OCI-LY1 (cell line): ENCODE results near the gene FAM83D.
"Not testable (repeated sequence)": the region's sequence is repeated elsewhere in the genome, so short reads cannot be mapped to it uniquely, and the experiment has no call there.

Experiments
- H2AFZ ChIP-seq: fragments of 200-600 bp; sonication (generic), shearing (Covaris generic); 2 replicates; pipeline ENCODE4 v1.6.0; 2014; ENCODE audit warnings: antibody characterized with exemption, mild to moderate bottlenecking, low read length
- H3F3A ChIP-seq: fragments of 200-600 bp; sonication (generic), shearing (Covaris generic); 2 replicates; pipeline ENCODE4 v1.6.0; 2014; ENCODE audit warnings: mild to moderate bottlenecking, antibody characterized with exemption, low read length, moderate library complexity; ENCODE audit not compliant: insufficient read depth
- H3K27ac ChIP-seq: fragments of 200-600 bp; sonication (generic); 2 replicates; pipeline ENCODE4 v1.5.1; 2014; ENCODE audit warnings: low read length, mixed run types, mild to moderate bottlenecking, low read depth; ENCODE audit not compliant: poor library complexity, severe bottlenecking
- H3K27me3 ChIP-seq: fragments of 200-600 bp; sonication (generic); 2 replicates; pipeline ENCODE4 v1.6.0; 2014; ENCODE audit warnings: antibody characterized with exemption, mild to moderate bottlenecking, low read length, moderate library complexity; ENCODE audit not compliant: insufficient read depth
- H3K36me3 ChIP-seq: fragments of 200-600 bp; sonication (generic); 2 replicates; pipeline ENCODE4 v1.6.1; 2014; ENCODE audit warnings: mild to moderate bottlenecking, antibody characterized with exemption, low read length, moderate library complexity, mixed read lengths; ENCODE audit not compliant: insufficient read depth
- H3K4me1 ChIP-seq: fragments of 200-600 bp; sonication (generic); 2 replicates; pipeline ENCODE4 v1.5.1; 2014; ENCODE audit warnings: mild to moderate bottlenecking, low read length, moderate library complexity; ENCODE audit not compliant: insufficient read depth, severe bottlenecking
- H3K4me2 ChIP-seq: fragments of 200-600 bp; sonication (generic), shearing (Covaris generic); 2 replicates; pipeline ENCODE4 v1.6.1; 2014; ENCODE audit warnings: low read length
- H3K4me3 ChIP-seq: fragments of 200-600 bp; sonication (generic); 2 replicates; pipeline ENCODE4 v1.5.1; 2014; ENCODE audit warnings: low read length, low read depth, mild to moderate bottlenecking, mixed read lengths; ENCODE audit not compliant: poor library complexity, severe bottlenecking
- H3K79me2 ChIP-seq: fragments of 200-600 bp; shearing (Covaris generic); 2 replicates; pipeline ENCODE4 v1.6.1; 2016; ENCODE audit warnings: mixed run types, low read length, mixed read lengths; ENCODE audit not compliant: insufficient read depth
- H3K9ac ChIP-seq: fragments of 200-600 bp; sonication (generic), shearing (Covaris generic); 2 replicates; pipeline ENCODE4 v1.6.1; 2014; ENCODE audit warnings: mild to moderate bottlenecking, low read length, mixed read lengths
- H3K9me2 ChIP-seq: fragments of 200-600 bp; sonication (generic), shearing (Covaris generic); 2 replicates; pipeline ENCODE4 v1.6.1; 2014; ENCODE audit warnings: low read depth, mild to moderate bottlenecking, low read length, mixed read lengths
- H3K9me3 ChIP-seq: fragments of 200-600 bp; shearing (Covaris generic); 2 replicates; pipeline ENCODE4 v1.6.1; 2014; ENCODE audit warnings: low read length, mixed read lengths
- H4K20me1 ChIP-seq: fragments of 200-600 bp; sonication (generic), shearing (Covaris generic); 2 replicates; pipeline ENCODE4 v1.6.0; 2016; ENCODE audit warnings: mild to moderate bottlenecking, low read length; ENCODE audit not compliant: insufficient read depth
- CTCF ChIP-seq: fragments of 200-600 bp; sonication (generic), shearing (Covaris generic); IDR thresholded peaks from 2 replicates; pipeline ENCODE4 v1.5.1; 2017; ENCODE audit warnings: mild to moderate bottlenecking, antibody characterized with exemption, low read length, moderate library complexity, mixed read lengths
- EZH2 ChIP-seq: fragments of 200-600 bp; sonication (generic), shearing (Covaris generic); IDR thresholded peaks from 2 replicates; pipeline ENCODE4 v1.8.0; 2017; ENCODE audit warnings: borderline replicate concordance, mixed run types, mild to moderate bottlenecking, antibody characterized with exemption, low read length, moderate library complexity, mixed read lengths

The FAM83D gene

GRCh38 chr20:38953630-38954340 is 27.6 kb downstream of the FAM83D start:
- Histone ChIP-seq H3K9me3 (no peaks in the 10 kb centered on the region), H3F3A (no peaks in the 10 kb centered on the region; the same call in 1 of the 2 replicates), H3K9me2 (no peaks in the 10 kb centered on the region), H3K79me2 (no peaks in the 10 kb centered on the region), H3K27ac (no peak overlapping the region), H4K20me1 (no peaks in the 10 kb centered on the region), H3K4me2 (no peak overlapping the region), H3K4me1 (no peaks in the 10 kb centered on the region), H3K27me3 (no peaks in the 10 kb centered on the region), H3K4me3 (no peak overlapping the region), H2AFZ (no peak overlapping the region), H3K9ac (no peak overlapping the region), H3K36me3 (peaks cover 61% of the 10 kb centered on the region)
- no peak for TF ChIP-seq CTCF
- no peak for TF ChIP-seq EZH2

- no peaks in the 10 kb centered on the region for H3K9me3 ChIP-seq
- H3K4me2 ChIP-seq, result no peak overlapping the region
- peaks cover 3% of the 10 kb centered on the region; the same call in 1 of the 2 replicates for H3F3A ChIP-seq
- H3K27ac ChIP-seq, result no peak overlapping the region
- TF ChIP-seq EZH2, result no peak
- TF ChIP-seq CTCF, result no peak
- H3K9me2 ChIP-seq, result no peaks in the 10 kb centered on the region
- H3K36me3 ChIP-seq, result peaks cover 26% of the 10 kb centered on the region
- H3K4me1 ChIP-seq, result peaks cover 11% of the 10 kb centered on the region
- no peak overlapping the region for H3K4me3 ChIP-seq
- no peak overlapping the region for H3K9ac ChIP-seq
- no peaks in the 10 kb centered on the region for H3K27me3 ChIP-seq
- no peaks in the 10 kb centered on the region for H3K79me2 ChIP-seq
- no peaks in the 10 kb centered on the region for H4K20me1 ChIP-seq
- H2AFZ ChIP-seq, result no peak overlapping the region
Measured at GRCh38 chr20:38957235-38957876, 31.1 kb downstream of the FAM83D start.

- no peak for TF ChIP-seq CTCF
- no peak for TF ChIP-seq EZH2
- H3K4me1 ChIP-seq, result peaks cover 16% of the 10 kb centered on the region
Measured at GRCh38 chr20:38957915-38958485, 31.8 kb downstream of the FAM83D start.

GRCh38 chr20:38960187-38960687 is 34.0 kb downstream of the FAM83D start:
- not testable (repeated sequence) for H3K9me2 ChIP-seq, H3K9ac ChIP-seq, H3K4me2 ChIP-seq, H4K20me1 ChIP-seq, H3K9me3 ChIP-seq, H3K27me3 ChIP-seq, H3K4me3 ChIP-seq, H2AFZ ChIP-seq, H3K79me2 ChIP-seq, H3K36me3 ChIP-seq, H3F3A ChIP-seq, H3K27ac ChIP-seq
- H3K4me1 ChIP-seq, result peaks cover 24% of the 10 kb centered on the region

More at GRCh38 chr20:38957915-38958485, 31.8 kb downstream of the FAM83D start:
- Histone ChIP-seq H3K4me2 (no peak overlapping the region), H3K4me3 (no peak overlapping the region), H3K79me2 (peaks cover 5% of the 10 kb centered on the region), H3K9me2 (no peaks in the 10 kb centered on the region), H3K36me3 (peaks cover 20% of the 10 kb centered on the region), H2AFZ (no peak overlapping the region), H3K27me3 (no peaks in the 10 kb centered on the region), H3K9me3 (no peaks in the 10 kb centered on the region), H3K9ac (no peak overlapping the region), H4K20me1 (no peaks in the 10 kb centered on the region), H3F3A (peaks cover 3% of the 10 kb centered on the region; the same call in 1 of the 2 replicates), H3K27ac (no peak overlapping the region)
